Measurements from ENCODE around the gene SLC7A6OS.

The SLC7A6OS gene

GRCh38 chr16:68342620-68343019 lies 31.9 kb upstream of the SLC7A6OS start:
- H2AFZ ChIP-seq (ENCODE audit: low read length), result no peak overlapping the region
- TF ChIP-seq EZH2 (optimal IDR thresholded peaks at IDR 0.05; ENCODE audit: low read depth, low read length) (no peak), EZH2phosphoT487 (IDR thresholded peaks at IDR 0.05; ENCODE audit: low read length) (no peak)
- TF ChIP-seq, protein P1, sequence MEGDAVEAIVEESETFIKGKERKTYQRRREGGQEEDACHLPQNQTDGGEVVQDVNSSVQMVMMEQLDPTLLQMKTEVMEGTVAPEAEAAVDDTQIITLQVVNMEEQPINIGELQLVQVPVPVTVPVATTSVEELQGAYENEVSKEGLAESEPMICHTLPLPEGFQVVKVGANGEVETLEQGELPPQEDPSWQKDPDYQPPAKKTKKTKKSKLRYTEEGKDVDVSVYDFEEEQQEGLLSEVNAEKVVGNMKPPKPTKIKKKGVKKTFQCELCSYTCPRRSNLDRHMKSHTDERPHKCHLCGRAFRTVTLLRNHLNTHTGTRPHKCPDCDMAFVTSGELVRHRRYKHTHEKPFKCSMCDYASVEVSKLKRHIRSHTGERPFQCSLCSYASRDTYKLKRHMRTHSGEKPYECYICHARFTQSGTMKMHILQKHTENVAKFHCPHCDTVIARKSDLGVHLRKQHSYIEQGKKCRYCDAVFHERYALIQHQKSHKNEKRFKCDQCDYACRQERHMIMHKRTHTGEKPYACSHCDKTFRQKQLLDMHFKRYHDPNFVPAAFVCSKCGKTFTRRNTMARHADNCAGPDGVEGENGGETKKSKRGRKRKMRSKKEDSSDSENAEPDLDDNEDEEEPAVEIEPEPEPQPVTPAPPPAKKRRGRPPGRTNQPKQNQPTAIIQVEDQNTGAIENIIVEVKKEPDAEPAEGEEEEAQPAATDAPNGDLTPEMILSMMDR (IDR thresholded peaks at IDR 0.05; ENCODE audit: low read length), result no peak
- no peaks in the 10 kb centered on the region for H3K27me3 ChIP-seq (replicated peaks; ENCODE audit: insufficient read depth, low read length)
- H3K79me2 ChIP-seq (ENCODE audit: low read length), result no peaks in the 10 kb centered on the region; the same call in 1 of the 2 replicates
- no peaks in the 10 kb centered on the region for H3K9me3 ChIP-seq (replicated peaks; ENCODE audit: insufficient read depth, low read length)
- peaks cover 11% of the 10 kb centered on the region for H3K36me3 ChIP-seq (replicated peaks; ENCODE audit: insufficient read depth, low read length)
- no peak overlapping the region for H3K27ac ChIP-seq (ENCODE audit: low read length)
- no peak overlapping the region for H3K4me2 ChIP-seq (ENCODE audit: low read depth, low read length)
- no peak overlapping the region for H3K4me3 ChIP-seq (ENCODE audit: low read length)
- no peaks in the 10 kb centered on the region for H3F3A ChIP-seq (ENCODE audit: insufficient read depth, low read length)
- H3K9ac ChIP-seq (ENCODE audit: low read length), result no peak overlapping the region
- DNase-seq, result no peak
- no peaks in the 10 kb centered on the region for H3K9me2 ChIP-seq (replicated peaks; ENCODE audit: insufficient read depth, low read length)
- no peaks in the 10 kb centered on the region for H4K20me1 ChIP-seq (ENCODE audit: insufficient read depth, low read length)
- H3K4me1 ChIP-seq (ENCODE audit: low read length), result 0 out of 2 replicates have a peak, but pooled peaks cover 4% of the 10 kb centered on the region

DNA sequence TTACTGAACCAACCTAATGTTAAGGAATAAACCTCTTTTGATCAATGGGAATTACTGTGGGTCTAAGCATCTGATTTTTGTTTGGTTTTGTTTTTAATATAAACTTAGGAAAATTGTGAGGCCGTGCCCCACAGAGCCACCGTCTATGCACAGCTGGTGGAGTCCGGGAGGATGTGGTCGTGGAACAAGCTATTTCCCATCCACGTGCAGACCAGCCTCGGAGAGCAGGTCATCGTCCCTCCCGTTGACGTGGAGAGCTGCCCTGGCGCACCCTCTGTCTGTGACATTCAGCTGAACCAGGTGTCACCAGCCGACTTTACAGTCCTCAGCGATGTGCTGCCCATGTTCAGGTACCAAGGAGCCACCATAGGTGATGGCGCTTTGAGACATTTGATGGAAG lies 28.5 kb upstream of the SLC7A6OS start:
- Histone ChIP-seq H3K36me3 (replicated peaks; ENCODE audit: insufficient read depth, low read length) (peaks cover 18% of the 10 kb centered on the region), H2AFZ (ENCODE audit: low read length) (no peak overlapping the region)

GRCh38 chr16:68338326-68339119 lies 27.8 kb upstream of the SLC7A6OS start:
- H3K79me2 ChIP-seq (ENCODE audit: low read length), result no peaks in the 10 kb centered on the region
- no peak for TF ChIP-seq EZH2 (optimal IDR thresholded peaks at IDR 0.05; ENCODE audit: low read depth, low read length)
- TF ChIP-seq, protein P1 (IDR thresholded peaks at IDR 0.05; ENCODE audit: low read length), result no peak
- no peak for TF ChIP-seq EZH2phosphoT487 (IDR thresholded peaks at IDR 0.05; ENCODE audit: low read length)
- H3K36me3 ChIP-seq (replicated peaks; ENCODE audit: insufficient read depth, low read length), result peaks cover 18% of the 10 kb centered on the region
- no peak overlapping the region for H2AFZ ChIP-seq (ENCODE audit: low read length)
- H3K4me2 ChIP-seq (ENCODE audit: low read depth, low read length), result no peak overlapping the region
- H3K27me3 ChIP-seq (replicated peaks; ENCODE audit: insufficient read depth, low read length), result no peaks in the 10 kb centered on the region
- no peak overlapping the region for H3K9ac ChIP-seq (ENCODE audit: low read length)
- no peak overlapping the region for H3K27ac ChIP-seq (ENCODE audit: low read length)
- H3K4me3 ChIP-seq (ENCODE audit: low read length), result no peak overlapping the region
- H3K9me3 ChIP-seq (replicated peaks; ENCODE audit: insufficient read depth, low read length), result no peaks in the 10 kb centered on the region
- 0 out of 2 replicates have a peak, but pooled peaks cover 4% of the 10 kb centered on the region for H3K4me1 ChIP-seq (ENCODE audit: low read length)
- no peak for DNase-seq
- no peaks in the 10 kb centered on the region for H4K20me1 ChIP-seq (ENCODE audit: insufficient read depth, low read length)
- no peaks in the 10 kb centered on the region for H3F3A ChIP-seq (ENCODE audit: insufficient read depth, low read length)
- no peaks in the 10 kb centered on the region for H3K9me2 ChIP-seq (replicated peaks; ENCODE audit: insufficient read depth, low read length)

More for the DNA sequence above, 28.5 kb upstream of the SLC7A6OS start:
- Histone ChIP-seq H3K4me3 (ENCODE audit: low read length) (no peak overlapping the region), H4K20me1 (ENCODE audit: insufficient read depth, low read length) (no peaks in the 10 kb centered on the region), H3K4me2 (ENCODE audit: low read depth, low read length) (no peak overlapping the region), H3K9ac (ENCODE audit: low read length) (no peak overlapping the region), H3K4me1 (ENCODE audit: low read length) (0 out of 2 replicates have a peak, but pooled peaks cover 4% of the 10 kb centered on the region), H3F3A (ENCODE audit: insufficient read depth, low read length) (no peaks in the 10 kb centered on the region), H3K27me3 (replicated peaks; ENCODE audit: insufficient read depth, low read length) (no peaks in the 10 kb centered on the region), H3K79me2 (ENCODE audit: low read length) (no peaks in the 10 kb centered on the region), H3K9me3 (replicated peaks; ENCODE audit: insufficient read depth, low read length) (no peaks in the 10 kb centered on the region), H3K27ac (ENCODE audit: low read length) (no peak overlapping the region), H3K9me2 (replicated peaks; ENCODE audit: insufficient read depth, low read length) (no peaks in the 10 kb centered on the region)
- DNase-seq, result no peak
- TF ChIP-seq EZH2phosphoT487 (IDR thresholded peaks at IDR 0.05; ENCODE audit: low read length) (no peak), EZH2 (optimal IDR thresholded peaks at IDR 0.05; ENCODE audit: low read depth, low read length) (no peak)
- TF ChIP-seq, protein P1 (IDR thresholded peaks at IDR 0.05; ENCODE audit: low read length), result no peak

Data from MM.1S (cell line).